GM19193 (cell line): ENCODE results near the gene SCEL.

Experiments
- POLR2A ChIP-seq: IDR thresholded peaks from 4 replicates; pipeline ENCODE4 v1.6.1; 2011; ENCODE audit not compliant: insufficient read depth, insufficient read length; ENCODE audit errors: extremely low read depth

Gene SCEL

GRCh38 chr13:77653301-77653700 lies 117.8 kb downstream of the SCEL start:
- TF ChIP-seq POLR2A: no peak

GRCh38 chr13:77660841-77661250 lies 125.3 kb downstream of the SCEL start:
- TF ChIP-seq POLR2A: no peak

GRCh38 chr13:77674852-77675251 lies 139.3 kb downstream of the SCEL start:
- TF ChIP-seq POLR2A: no peak

GRCh38 chr13:77678691-77679235 lies 143.3 kb downstream of the SCEL start:
- no peak for TF ChIP-seq POLR2A

GRCh38 chr13:77687799-77688198 lies 152.3 kb downstream of the SCEL start:
- no peak for TF ChIP-seq POLR2A

GRCh38 chr13:77691871-77692270 lies 156.4 kb downstream of the SCEL start:
- no peak for TF ChIP-seq POLR2A

- no peak for TF ChIP-seq POLR2A
Observed at GRCh38 chr13:77692746-77693448, 157.4 kb downstream of the SCEL start.

GRCh38 chr13:77693449-77693940 lies 158.0 kb downstream of the SCEL start:
- TF ChIP-seq POLR2A: no peak
